Panc1 (cell line): ENCODE measurements around the gene ASTN2. TPM values are rescaled to one million over a fixed set of nuclear protein-coding genes. Genes with fewer than 3 reads are reported as not detected.

Experiments used
- ATAC-seq: fragments of 200-7000 bp; cut with Tn5 transposase; 2 replicates; pipeline ENCODE4 v1.9.1; 2020; ENCODE audit warnings: mild to moderate bottlenecking, moderate library complexity
- BruUV-seq: library from RNA; stranded (reverse); fragments of 400-500 nt; replicated peaks from 2 replicates; lab custom pipeline; 2021; lab: Mats Ljungman, UMichigan
- CTCF ChIA-PET: fragments of 300-600 bp; sonication (Branson Sonifier 250); formaldehyde crosslinking; loops from one replicate; lab custom pipeline; 2022; ENCODE audit warnings: antibody characterized with exemption; lab: Charles Lee
- POLR2A ChIA-PET: fragments of 300-600 bp; sonication (Branson Sonifier 250); formaldehyde crosslinking; loops from one replicate; lab custom pipeline; 2022; ENCODE audit warnings: antibody characterized with exemption; lab: Charles Lee
- DNase-seq: peaks from one replicate; pipeline ENCODE4 v3.0.0-alpha.2; 2010; ENCODE audit warnings: low read depth, low spot score
- H3K27ac ChIP-seq: 2 replicates; pipeline ENCODE4 v1.5.1; 2011; ENCODE audit warnings: mild to moderate bottlenecking, low read length, inconsistent platforms
- H3K27me3 ChIP-seq: fragments of 200-500 bp; sonication (Bioruptor generic); 2 replicates; pipeline ENCODE4 v1.6.0; 2014; ENCODE audit warnings: low read length, inconsistent platforms; ENCODE audit not compliant: control insufficient read depth, insufficient read depth
- H3K36me3 ChIP-seq: fragments of 200-500 bp; sonication (Bioruptor generic); 2 replicates; pipeline ENCODE4 v1.5.1; 2014; ENCODE audit warnings: inconsistent platforms, mild to moderate bottlenecking, low read length, moderate library complexity; ENCODE audit not compliant: control insufficient read depth, insufficient read depth
- H3K4me1 ChIP-seq: 2 replicates; pipeline ENCODE4 v1.5.1; 2011; ENCODE audit warnings: inconsistent platforms, mild to moderate bottlenecking, low read length, moderate library complexity; ENCODE audit not compliant: control insufficient read depth, insufficient read depth
- H3K4me3 ChIP-seq, 2 experiments: 2 replicates each; pipeline ENCODE4 v1.5.1; 2011 to 2012; ENCODE audit warnings: low read depth in 2 of 2, low read length in 2 of 2, mild to moderate bottlenecking in 2 of 2, inconsistent platforms in 1 of 2, moderate library complexity in 1 of 2
- H3K9me3 ChIP-seq: fragments of 200-500 bp; sonication (Bioruptor generic); 2 replicates; pipeline ENCODE4 v1.5.1; 2014; ENCODE audit warnings: low read depth, mild to moderate bottlenecking, inconsistent platforms, low read length, moderate library complexity; ENCODE audit not compliant: control insufficient read depth, insufficient read depth
- CTCF ChIP-seq: fragments of 450-650 bp; IDR thresholded peaks from 2 replicates; pipeline ENCODE4 v1.5.1; 2017; ENCODE audit warnings: mild to moderate bottlenecking
- POLR2AphosphoS5 ChIP-seq: IDR thresholded peaks from 2 replicates; pipeline ENCODE4 v1.6.1; 2012; ENCODE audit warnings: mild to moderate bottlenecking, low read depth, low read length, moderate library complexity
- REST ChIP-seq, 2 experiments: IDR thresholded peaks; 2 replicates each; pipeline ENCODE4 v1.6.1; 2011 to 2012; ENCODE audit warnings: low read depth in 2 of 2, control low read depth in 1 of 2, low read length in 1 of 2, mild to moderate bottlenecking in 1 of 2, moderate library complexity in 1 of 2; ENCODE audit not compliant: insufficient read depth in 1 of 2
- SIN3A ChIP-seq: IDR thresholded peaks from 2 replicates; pipeline ENCODE4 v1.6.1; 2012; ENCODE audit warnings: low read depth, mild to moderate bottlenecking, low read length, moderate library complexity, borderline replicate concordance; ENCODE audit not compliant: insufficient read depth
- TCF7L2 ChIP-seq: IDR thresholded peaks from 2 replicates; pipeline ENCODE4 v1.6.1; 2011; ENCODE audit warnings: mild to moderate bottlenecking, low read depth, low read length, inconsistent platforms
- in situ Hi-C: cut with HindIII; loops from 2 replicates; pipeline ENCODE4 v1.10.0; 2016; ENCODE audit warnings: low sequenced_read_pairs, low pct_unique_long_range_greater_than_20kb
- intact Hi-C: fragments of 100-400 bp; cut with micrococcal nuclease; formaldehyde crosslinking; loops from one replicate; pipeline ENCODE4 v1.10.0; 2022; ENCODE audit not compliant: unreplicated experiment
- total RNA-seq: library from RNA; stranded (reverse); gene quantifications from one replicate; pipeline ENCODE4 v1.2.1, GENCODE V29; 2021; ENCODE audit not compliant: unreplicated experiment

Gene ASTN2
- total RNA-seq, 1 experiment from 2014 or later = 3.9 TPM

- ATAC-seq (no peak), DNase-seq (no peak)
- in situ Hi-C loops (no loop called here), intact Hi-C loops (no loop called here)
- Histone ChIP-seq H3K27ac (no peak overlapping the region), H3K27me3 (peaks cover 2% of the 10 kb centered on the region; the same call in 1 of the 2 replicates), H3K4me3 (no peak overlapping the region), H3K36me3 (no peaks in the 10 kb centered on the region), H3K9me3 (no peaks in the 10 kb centered on the region), H3K4me1 (no peaks in the 10 kb centered on the region)
- CTCF ChIA-PET = no interaction called here
- TF ChIP-seq REST (IDR thresholded peaks at IDR 0.05; ENCODE audit: insufficient read depth in 1 of 2, low read depth in 2 of 2, low read length in 1 of 2) (peak; percentile 23 to 35; a peak in 1 of 4 replicates), TCF7L2 (no peak)
- POLR2A ChIA-PET = no interaction called here
- BruUV-seq = no TSS peak
Observed at GRCh38 chr9:117409321-117409720, 5.5 kb downstream of the ASTN2 start.

GRCh38 chr9:117407436-117408022 is 7.3 kb downstream of the ASTN2 start:
- Histone ChIP-seq H3K4me1 (no peaks in the 10 kb centered on the region), H3K9me3 (no peaks in the 10 kb centered on the region), H3K36me3 (no peaks in the 10 kb centered on the region), H3K27ac (no peak overlapping the region), H3K27me3 (no peaks in the 10 kb centered on the region; the same call in 1 of the 2 replicates), H3K4me3 (no peak overlapping the region)
- BruUV-seq = no TSS peak
- intact Hi-C loops (no loop called here), in situ Hi-C loops (no loop called here)
- DNase-seq = no peak
- POLR2A ChIA-PET = no interaction called here
- no peak for TF ChIP-seq CTCF
- no peak for TF ChIP-seq SIN3A
- no peak for TF ChIP-seq REST (IDR thresholded peaks at IDR 0.05; ENCODE audit: insufficient read depth in 1 of 2, low read depth in 2 of 2, low read length in 1 of 2)
- TF ChIP-seq POLR2AphosphoS5 = no peak
- TF ChIP-seq TCF7L2 = no peak
- CTCF ChIA-PET = no interaction called here
- ATAC-seq = no peak
